Amygdala (tissue), 56 donors: ENCODE data around the gene RAB1B.
"Not testable (repeated sequence)": the region's sequence is repeated elsewhere in the genome, so short reads cannot be mapped to it uniquely, and the experiment has no call there.

ENCODE experiments used
- DNase-seq, 56 donors: peaks; one replicate each; lab custom pipeline; 2025; lab: John Stamatoyannopoulos, UW

RAB1B gene

DNA sequence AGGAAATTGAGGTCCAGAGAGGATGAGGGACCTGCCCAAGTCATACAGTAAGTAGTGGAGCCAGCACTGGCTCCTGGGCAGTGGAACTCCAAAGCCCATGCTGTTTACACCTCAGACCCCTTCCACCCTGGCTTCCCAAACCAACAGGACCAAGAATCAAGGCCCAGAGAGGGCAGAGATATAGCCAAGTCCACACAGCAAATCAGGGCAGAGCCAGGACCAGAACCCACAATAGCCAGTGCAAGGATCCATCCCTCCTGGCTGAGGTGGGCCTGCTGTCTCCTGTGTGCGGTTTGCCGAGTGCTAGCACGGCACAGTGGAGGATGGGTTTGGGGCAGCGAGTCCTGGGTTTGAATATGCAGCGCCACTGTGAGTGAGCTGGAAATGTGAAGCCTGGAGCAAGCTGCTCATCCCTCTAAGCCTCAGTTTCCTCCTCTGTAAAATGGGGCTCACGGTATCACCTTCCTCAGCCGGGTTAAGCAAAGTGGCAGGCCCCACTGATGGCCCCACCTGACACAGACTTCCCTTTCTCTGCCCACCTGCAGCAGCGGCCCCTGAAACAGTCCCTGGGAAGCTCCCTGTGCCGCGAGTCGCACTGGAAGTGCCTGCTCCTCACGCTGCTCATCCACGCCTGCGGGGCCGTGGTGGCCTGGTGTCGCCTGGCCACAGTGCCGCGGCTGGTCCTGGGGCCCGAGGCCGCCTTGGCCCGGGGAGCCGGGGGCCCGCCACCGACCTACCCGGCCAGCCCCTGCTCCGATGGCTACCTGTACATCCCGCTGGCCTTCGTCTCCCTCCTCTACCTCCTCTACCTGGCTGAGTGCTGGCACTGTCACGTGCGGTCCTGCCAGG, 25.6 kb downstream of the RAB1B start:
- DNase-seq = no peak

DNA sequence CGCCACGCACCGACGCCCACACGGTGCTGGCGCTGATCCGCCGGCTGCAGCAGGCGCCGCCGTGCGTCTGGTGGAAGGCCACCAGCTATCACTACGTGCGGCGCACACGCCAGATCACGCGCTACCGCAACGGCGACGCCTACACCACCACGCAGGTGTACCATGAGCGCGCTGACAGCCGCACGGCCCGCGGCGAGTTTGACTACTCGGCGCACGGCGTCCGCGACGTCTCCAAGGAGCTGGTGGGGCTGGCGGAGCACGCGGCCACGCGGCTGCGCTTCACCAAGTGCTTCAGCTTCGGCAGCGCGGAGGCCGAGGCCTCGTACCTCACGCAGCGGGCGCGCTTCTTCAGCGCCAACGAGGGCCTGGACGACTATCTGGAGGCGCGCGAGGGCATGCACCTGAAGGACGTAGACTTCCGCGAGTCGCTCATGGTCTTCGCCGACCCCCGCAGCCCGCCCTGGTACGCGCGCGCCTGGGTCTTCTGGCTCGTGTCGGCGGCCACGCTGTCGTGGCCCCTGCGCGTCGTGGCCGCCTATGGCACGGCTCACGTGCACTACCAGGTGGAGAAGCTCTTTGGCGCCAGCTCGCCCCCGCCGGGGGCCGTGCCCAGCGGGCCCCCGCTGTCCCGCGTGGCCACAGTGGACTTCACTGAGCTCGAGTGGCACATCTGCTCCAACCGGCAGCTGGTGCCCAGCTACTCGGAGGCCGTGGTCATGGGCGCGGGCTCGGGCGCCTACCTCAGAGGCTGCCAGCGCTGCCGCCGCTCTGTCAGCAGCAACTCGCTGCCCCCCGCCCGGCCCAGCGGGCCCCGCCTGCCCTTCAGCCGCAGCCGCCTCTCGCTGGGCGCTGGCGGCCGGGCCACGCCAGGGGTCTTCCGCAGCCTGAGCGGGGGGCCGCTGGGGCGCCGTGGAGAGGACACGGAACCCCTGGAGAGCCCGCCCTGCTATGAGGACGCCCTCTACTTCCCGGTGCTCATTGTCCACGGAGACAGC, 26.5 kb downstream of the RAB1B start:
- no peak for DNase-seq

DNA sequence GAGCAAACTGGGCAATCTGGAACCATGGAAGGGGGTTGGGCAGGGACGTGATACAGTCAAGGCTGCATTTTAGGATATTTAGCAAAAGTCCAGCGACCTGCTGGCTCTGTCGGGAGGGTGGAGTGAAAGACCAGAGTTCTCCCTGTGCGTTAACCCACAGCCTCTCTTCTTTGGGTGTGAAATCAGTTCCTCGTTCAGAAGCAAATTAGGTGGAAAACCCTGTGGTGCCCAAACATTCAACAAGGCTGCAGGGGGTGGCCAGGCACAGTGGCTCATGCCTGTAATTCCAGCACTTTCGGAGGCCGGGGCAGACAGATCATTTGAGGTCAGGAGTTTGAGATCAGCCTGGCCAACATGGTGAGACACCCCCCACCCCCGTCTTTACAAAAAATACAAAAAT, 29.2 kb downstream of the RAB1B start:
- DNase-seq = no peak

DNA sequence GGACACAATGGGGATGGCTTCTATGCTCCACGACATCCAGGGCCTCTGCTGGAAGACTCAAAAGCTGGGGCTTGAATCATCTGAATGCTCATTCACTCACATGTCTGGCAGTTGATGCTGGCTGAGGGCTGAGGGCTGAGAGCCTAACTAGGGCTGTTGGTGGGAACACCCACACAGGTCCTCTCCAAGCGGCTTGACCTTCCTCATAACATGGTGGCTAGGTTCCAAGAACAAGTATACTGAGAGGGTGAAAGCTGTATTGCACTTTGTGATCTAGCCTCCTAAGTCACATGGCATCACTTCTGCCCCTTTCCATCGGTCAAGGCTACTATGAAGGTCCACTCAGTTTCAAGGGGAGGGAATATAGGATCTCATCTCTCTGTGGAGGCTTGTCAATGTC, 30.7 kb downstream of the RAB1B start:
- DNase-seq = no peak

DNA sequence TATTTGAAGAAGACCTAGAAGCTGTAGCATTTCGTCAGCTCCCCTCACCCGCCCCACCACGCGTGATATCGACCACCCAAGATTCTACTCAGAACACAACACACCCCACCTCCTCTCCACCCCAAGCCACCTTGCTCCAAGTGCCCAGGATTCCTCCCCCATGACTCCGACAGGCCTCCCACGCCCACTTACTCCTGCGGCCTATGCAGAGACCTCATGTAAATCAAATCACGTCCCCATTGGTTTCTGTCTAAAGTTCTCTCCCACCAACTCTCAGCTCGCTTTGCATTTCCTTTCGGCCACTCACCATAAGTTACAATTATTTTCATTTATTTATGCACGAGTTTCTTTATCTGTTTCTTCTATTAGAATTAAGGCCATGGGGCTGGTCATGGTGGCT, 34.2 kb downstream of the RAB1B start:
- no peak for DNase-seq

DNA sequence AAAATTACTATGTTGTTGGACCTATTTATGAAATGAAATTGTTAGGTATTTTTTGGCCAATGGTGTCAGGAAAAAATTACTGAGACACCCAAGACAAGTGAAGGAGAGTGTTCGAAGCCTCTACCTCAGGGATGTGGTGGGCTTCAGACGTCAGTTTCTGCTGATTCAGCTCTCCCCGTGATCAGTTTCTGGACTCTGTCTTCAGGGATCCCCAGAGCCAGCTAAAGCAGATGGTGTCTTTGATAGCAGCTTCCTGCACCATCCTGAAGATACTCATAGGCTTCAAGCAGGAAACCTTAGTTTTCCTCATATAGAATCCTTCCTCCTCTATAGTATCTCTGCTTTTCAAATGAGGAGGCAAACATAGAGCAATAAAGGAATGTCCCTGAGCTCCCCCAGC, 41.0 kb downstream of the RAB1B start:
- DNase-seq = no peak

DNA sequence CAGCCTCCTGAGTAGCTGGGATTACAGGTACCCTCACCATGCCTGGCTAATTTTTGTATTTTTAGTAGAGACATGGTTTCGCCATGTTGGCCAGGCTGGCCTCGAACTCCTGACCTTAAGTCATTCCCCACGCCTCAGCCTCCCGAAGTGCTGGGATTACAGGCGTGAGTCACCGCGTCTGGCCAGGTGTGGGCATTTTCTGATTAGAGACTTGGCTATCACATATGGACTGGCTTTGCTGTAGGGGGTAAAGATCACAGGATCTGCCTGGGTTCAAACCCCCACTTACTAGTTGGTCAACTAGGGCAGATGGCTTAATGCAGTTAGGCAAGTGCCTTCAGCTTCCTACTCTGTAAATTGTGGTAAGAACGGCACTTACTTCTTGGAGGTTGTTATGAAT, 41.9 kb downstream of the RAB1B start:
- DNase-seq = no peak

DNA sequence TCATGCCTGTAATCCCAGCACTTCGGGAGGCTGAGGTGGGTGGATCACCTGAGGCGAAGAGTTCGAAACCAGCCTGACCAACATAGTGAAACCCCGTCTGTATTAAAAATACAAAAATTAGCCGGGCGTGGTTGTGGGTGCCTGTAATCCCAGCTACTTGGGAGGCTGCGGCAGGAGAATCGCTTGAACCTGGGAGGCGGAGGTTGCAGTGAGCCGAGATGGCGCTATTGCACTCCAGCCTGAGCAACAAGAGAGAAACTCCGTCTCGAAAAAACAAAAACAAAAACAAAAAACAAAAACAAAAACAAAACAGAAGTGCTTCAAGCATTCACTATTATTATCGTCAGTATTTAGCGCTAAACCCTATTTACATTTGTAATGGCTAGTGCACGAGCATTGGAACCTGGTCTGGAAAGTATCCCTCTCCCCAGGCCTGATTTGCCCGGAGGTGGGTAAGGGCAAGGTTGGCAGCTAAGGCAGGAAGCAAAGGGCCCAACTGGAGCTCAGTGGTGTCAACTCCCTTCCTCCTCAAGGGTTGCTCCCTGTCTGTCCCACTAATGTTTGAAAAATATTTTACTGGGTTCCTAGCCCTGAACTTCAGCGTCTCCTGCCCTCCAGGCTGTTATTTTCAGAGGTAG, 42.5 kb downstream of the RAB1B start:
- DNase-seq = not testable (repeated sequence)

DNA sequence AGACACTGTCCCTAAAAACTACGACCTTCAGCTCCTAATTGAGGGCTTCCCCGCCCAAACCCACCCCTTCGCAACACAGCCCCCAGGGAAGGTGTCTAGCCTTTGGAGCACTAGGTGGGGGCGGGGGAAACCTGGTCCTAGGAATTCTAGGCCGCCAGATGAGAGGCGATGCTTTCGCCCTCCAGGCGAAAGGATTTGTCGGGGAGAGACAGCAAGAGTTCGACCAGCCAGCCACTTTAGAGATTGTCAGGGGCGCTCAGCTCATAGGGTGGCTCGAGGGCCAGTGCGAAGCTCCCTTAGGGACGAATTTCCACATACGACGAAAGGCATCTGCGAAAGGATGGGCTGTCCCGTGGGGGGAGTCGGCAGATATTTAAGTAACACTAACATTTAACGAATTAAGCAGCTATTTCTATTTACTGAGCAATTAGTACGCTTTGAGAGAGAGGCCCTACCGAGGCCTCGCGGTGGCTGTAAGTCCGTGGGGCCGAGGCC, 43.1 kb downstream of the RAB1B start:
- DNase-seq = no peak

DNA sequence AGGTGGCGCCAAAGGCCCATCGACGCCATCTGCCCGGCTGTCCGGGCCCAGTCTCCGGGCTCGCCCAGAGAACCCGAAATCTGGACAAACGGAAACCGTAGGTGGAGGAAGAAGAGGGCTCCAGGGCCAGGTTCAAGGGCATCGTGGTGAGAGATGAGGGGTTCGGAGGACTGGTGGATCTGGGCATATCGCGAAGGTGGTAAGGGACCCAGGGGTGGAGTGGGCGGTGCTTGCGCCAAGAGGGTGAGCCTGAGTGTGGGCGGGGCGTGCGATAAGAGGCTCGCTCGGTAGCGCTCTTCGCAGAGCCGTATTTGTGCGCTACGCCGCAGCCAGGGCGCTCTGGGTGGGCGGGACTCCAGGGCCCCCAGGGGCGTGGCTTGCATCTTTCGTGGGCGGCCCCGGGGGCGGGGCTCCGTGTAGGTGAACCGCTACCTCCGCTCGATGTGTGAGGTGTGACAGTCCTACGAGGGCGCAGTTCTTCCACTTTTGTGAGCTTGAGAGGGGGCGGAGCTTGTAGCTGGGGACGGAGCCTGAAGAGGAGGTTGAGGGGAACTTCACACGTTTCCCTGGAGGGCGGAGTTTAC, 43.6 kb downstream of the RAB1B start:
- peak in 53 of 56 donors; percentile 37 to 89 (median 80) for DNase-seq

DNA sequence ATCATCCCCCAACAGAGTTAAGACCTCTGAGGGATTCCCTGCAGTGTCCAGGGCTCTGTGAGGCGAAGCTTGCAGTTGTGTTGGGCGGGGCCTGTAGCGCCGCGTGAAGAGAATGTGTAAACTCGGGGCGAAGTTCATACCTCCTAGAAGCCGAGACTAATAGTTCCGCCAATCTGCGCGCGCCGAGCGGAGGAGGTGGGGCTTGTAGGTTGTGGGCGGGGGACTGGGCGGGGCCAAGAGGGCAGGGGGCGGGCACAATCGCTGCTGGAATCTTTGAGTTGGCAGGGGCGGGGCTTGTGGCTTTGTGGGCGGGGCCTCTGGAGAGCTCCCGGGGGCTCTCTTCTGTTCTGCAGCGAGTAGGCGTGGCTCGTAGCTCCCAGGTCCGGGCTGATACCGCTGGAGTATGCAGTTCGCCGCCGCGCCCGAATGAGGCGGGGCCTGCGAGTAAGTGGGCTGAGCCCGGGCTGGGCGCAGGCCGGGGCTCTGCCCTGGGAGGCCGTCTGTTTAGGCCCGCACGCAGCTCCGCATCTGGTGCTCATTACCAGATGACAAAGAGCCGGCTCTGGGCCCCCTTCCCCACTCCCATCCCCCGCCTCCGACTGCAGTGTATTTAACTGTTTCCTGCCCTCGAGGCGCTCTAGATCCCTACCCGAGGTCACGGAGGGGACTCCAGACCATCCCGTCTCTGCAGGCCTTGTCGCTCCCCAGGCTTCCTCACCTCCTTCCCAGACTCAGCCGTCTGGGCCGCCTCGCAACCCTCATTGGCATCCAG, 44.3 kb downstream of the RAB1B start:
- peak in 55 of 56 donors; percentile 52 to 99 (median 90) for DNase-seq

DNA sequence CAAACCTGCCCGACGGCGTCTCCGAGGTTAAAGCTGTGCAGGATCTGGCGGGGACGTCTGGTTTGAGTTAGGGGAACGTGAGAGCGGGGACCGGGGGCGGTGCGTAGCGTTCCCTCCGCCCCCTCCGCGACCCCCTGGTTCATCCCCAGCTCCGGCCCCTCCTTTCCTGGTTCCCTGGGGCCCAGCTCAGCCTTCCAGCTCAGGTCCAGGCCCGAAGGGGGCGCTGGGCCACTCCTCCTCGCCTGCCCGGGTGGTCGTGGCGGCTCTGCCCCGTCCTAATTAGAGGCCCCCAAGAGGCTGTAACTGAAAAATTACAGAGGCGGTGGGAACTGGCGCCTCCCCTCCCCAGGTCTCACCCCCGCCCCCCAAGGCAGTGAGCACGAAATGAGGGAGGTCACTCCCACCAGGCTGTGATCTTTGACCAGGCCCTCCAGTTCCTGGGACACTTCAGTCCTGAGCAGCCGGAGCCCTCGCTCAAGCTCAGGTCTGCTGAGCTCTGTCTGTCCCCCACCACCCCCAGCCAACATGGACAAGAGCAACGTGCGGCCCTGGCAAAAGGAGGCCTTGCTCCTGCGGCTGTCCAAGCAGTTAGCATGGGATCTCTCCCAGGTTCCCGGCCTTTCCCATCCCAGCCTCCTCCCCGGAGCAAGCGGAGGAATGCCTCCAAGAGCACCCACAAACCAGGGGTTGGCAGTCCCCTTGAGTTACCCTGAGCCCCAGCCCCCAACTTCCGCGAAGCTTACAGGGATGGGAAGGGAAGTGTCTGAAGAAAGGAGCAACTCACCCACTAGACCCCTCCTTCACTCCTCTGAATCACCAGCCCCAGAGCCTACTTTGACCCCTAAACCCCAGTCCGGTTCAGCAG, 45.1 kb downstream of the RAB1B start:
- no peak for DNase-seq

DNA sequence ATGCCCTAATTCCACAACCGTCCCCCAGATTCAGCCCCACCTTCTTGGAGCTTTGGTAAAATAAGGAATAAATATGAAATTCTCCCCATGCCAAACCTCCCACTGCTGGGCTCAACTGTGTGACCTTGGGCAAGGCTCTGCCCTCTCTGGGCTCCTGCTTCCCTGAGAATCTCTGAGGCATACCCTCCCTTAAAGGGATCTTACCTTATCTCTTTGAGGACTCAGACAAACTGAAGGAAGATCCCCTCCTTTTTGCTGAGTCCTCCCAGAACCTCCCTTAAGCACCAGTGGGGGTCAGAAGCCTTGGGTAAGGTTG, 45.7 kb downstream of the RAB1B start:
- no peak for DNase-seq

DNA sequence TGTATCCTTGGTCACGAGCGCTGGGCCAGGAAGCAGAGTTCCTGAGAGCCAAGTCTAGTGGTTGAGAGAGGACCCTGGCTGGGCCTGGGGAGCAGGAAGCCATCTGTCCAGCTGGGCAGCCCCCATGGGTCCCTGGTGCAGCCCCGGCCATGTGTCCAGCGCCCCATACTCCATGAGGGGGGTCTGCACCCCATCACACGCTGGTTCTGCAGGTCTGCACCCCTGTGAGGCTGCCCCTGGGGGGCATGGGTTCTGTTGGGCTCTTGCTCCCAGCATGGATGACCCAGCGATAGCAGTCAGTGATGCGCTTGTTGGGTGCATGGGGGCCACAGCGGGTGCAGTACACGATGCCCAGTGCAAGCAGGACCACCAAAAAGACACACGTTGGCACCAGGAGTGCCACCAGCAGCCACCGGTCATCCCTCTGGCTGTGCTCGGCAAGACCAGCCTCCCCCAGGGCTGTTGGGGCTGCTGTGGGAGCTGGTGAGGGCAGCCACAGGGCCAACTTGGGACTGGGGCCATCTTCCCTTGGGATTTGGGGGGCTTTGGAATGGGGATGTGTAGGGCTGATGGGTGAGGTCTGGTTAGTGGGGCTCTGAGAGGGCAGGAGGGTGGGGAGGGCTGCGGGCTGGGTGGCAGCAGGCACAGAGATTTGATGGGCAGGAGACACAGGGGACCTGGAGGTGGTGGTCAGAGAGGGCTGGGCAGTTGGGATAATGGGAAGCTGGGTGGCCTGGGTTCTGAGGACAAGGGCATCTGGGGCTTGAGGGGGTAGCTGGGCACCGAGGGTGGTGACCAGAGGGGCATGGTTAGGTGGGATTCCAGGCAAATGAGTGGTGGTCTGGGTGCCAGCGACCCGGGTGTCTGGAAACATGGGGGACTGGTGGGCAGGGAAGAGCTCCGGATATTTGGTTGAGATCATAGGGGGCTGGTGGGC, 46.4 kb downstream of the RAB1B start:
- DNase-seq = no peak

DNA sequence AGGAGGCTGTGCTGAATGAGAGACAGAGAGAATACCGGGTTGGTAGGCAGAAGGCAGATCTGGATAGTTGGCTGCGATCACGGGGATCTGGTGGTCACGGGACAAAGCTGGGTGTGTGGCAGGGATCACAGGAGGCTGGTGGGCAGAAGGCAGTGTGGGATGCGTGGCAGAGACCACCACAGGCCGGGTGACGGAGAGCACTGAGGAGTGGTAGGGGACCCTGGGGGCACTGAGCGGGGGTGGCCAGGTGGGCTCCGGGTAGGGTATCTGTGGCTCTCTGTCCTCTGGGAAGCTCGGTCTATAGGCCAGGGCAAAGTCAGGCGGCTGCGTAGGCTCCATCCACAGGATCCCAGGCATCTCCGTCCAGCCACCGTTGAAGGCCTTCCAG, 47.1 kb downstream of the RAB1B start:
- DNase-seq = no peak

DNA sequence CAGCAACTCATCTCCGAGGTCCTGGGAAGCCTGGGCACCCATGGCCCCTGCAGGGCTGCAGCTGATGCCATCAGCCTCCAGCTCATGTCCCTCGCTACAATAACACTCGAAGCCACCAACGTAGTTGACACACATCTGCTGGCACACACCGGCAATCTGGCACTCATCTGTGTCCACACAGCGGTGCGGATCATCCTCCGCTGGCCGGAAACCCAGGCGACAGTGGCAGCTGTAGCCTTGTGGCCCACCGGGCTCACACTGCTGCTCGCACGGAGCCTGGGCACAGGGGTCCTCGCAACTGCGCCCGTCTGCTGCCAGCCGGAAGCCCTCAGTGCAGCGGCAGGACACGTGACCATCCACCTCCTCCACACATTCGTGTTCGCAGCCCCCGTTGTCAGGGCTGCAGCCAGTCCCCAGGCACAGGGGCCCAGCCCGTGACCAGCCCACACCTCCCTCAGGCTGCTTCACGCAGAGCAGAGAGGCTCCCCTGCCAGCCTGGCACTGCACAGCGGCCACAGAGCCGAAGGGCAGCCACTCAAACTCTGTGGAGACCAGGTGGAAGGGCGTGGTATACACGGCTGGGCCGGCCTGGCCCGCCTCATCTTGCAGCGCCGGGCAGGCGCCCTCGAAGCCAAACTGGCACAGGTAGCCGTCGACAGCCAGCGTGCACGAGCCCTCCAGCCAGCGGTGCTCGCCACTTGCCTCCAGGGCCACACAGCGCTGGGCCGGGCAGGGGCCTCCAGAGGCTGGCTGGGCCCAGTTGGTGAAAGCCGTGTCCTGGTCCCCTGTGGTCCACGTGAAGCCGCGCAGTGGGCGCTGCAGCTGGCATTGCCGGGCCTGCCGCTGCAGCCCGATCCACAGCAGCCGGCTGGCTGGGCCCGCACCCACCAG, 47.7 kb downstream of the RAB1B start:
- no peak for DNase-seq

DNA sequence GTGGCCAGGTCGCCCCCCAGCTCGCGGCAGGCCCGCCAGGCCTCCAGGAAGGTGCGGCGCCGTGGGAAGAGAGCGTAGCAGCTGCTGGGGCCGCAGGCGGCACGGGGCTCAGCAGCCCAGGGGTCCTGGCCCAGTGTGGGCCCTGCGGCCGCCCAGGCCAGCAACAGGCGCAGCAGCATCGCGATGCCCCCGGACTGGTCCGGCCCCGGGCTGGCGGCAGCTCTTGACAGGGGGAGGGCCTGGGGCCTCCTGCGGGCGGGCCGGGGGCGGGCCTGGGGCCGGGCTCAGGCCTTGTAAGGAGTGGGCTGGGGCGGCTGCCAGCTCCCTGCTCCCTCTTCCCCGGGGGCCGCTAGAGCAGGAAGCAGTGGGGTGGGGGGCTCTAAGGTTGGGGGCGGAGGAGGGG, 48.4 kb downstream of the RAB1B start, which contains the start of gene CD248:
Gene CD248 (minus strand): TSS at position 196 of the 403 bp plus-strand sequence. CDS start 17 bp downstream, at position 179.
- DNase-seq = peak in 10 of 56 donors; percentile 4 to 42 (median 32)
